Measurements from ENCODE around the gene MBNL1.

The MBNL1 gene

DNA sequence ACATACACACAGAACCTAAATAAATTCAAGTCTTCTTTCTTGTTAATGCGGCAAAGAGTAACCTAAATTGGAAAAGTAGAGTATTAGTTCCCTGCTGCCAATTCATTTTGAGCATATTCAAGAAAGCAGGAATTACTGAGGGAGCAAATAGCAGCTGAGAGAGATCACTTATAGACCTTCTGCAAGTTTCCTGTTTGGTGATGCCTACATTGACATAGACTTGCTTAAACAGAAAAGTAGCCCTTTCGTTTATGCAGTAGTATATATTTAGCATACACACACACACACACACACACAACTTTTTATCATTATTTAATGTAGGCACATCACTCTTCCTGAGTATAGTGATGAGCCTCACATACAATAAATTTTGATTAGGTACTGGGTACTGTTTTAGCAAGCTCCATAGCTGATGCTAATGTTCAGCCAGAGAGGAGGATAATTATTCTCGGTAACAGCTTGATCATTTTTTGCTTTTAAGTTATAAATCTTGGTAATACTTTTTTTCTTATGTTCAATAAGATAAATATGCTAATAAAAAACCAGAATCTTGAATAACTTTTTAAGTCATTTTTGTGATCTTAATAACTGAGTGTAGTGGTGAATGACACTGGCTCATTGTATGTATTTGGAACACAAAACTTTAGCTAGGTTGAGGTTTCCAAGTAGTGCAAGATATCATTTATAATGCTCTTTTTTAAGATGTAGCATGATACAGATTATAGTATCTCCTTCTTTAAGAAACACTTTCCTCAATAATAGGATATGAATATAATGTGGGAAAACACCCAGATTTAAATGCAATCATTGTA, 174.7 kb downstream of the MBNL1 start:
- DNase-seq (ENCODE audit: low read depth) = no peak
- in situ Hi-C loops (cut with HindIII; ENCODE audit: low sequenced_read_pairs) = no loop called here
- no peak overlapping the region for H3K4me3 ChIP-seq (ENCODE audit: low read depth, low read length)
- TF ChIP-seq, protein P1, sequence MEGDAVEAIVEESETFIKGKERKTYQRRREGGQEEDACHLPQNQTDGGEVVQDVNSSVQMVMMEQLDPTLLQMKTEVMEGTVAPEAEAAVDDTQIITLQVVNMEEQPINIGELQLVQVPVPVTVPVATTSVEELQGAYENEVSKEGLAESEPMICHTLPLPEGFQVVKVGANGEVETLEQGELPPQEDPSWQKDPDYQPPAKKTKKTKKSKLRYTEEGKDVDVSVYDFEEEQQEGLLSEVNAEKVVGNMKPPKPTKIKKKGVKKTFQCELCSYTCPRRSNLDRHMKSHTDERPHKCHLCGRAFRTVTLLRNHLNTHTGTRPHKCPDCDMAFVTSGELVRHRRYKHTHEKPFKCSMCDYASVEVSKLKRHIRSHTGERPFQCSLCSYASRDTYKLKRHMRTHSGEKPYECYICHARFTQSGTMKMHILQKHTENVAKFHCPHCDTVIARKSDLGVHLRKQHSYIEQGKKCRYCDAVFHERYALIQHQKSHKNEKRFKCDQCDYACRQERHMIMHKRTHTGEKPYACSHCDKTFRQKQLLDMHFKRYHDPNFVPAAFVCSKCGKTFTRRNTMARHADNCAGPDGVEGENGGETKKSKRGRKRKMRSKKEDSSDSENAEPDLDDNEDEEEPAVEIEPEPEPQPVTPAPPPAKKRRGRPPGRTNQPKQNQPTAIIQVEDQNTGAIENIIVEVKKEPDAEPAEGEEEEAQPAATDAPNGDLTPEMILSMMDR (IDR thresholded peaks at IDR 0.05; ENCODE audit: low read depth, low read length, missing control alignments) = no peak

GRCh38 chr3:152444029-152444641, 175.4 kb downstream of the MBNL1 start:
- in situ Hi-C loops (cut with HindIII; ENCODE audit: low sequenced_read_pairs) = no loop called here
- TF ChIP-seq, protein P1 (IDR thresholded peaks at IDR 0.05; ENCODE audit: low read depth, low read length, missing control alignments) = peak; percentile 36
- DNase-seq (ENCODE audit: low read depth) = peak; percentile 55
- H3K4me3 ChIP-seq (ENCODE audit: low read depth, low read length) = no peak overlapping the region

- in situ Hi-C loops (cut with HindIII; ENCODE audit: low sequenced_read_pairs) = no loop called here
- TF ChIP-seq, protein P1 (IDR thresholded peaks at IDR 0.05; ENCODE audit: low read depth, low read length, missing control alignments) = no peak
- H3K4me3 ChIP-seq (ENCODE audit: low read depth, low read length) = no peak overlapping the region
- DNase-seq (ENCODE audit: low read depth) = no peak
Observed at GRCh38 chr3:152445212-152445611, 176.5 kb downstream of the MBNL1 start.

DNA sequence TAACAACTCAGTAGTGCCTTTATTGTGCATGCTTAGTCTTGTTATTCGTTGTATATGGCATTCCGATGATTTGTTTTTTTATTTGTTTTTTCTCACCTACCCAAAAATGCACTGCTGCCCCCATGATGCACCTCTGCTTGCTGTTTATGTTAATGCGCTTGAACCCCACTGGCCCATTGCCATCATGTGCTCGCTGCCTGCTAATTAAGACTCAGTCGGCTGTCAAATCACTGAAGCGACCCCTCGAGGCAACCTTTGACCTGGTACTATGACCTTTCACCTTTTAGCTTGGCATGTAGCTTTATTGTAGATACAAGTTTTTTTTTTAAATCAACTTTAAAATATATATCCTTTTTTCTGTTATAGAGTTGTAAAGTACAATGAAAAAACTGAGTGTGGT, 177.8 kb downstream of the MBNL1 start:
- TF ChIP-seq, protein P1 (IDR thresholded peaks at IDR 0.05; ENCODE audit: low read depth, low read length, missing control alignments) = no peak
- no peak overlapping the region for H3K4me3 ChIP-seq (ENCODE audit: low read depth, low read length)
- in situ Hi-C loops (cut with HindIII; ENCODE audit: low sequenced_read_pairs) = no loop called here
- no peak for DNase-seq (ENCODE audit: low read depth)

DNA sequence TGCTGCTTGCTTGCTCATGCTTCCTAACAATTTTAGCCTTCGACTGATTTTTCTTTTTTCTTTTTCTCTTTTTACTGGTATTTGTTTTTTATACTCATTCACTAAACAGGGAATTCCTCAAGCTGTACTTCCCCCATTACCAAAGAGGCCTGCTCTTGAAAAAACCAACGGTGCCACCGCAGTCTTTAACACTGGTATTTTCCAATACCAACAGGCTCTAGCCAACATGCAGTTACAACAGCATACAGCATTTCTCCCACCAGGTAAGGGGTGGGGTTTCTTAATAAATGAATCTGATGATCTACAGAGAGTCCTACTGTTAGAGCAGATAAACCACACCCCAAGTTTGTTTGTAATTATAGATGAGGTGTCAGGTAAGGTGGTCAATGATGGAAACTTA, 178.8 kb downstream of the MBNL1 start:
- in situ Hi-C loops (cut with HindIII; ENCODE audit: low sequenced_read_pairs) = no loop called here
- DNase-seq (ENCODE audit: low read depth) = no peak
- TF ChIP-seq, protein P1 (IDR thresholded peaks at IDR 0.05; ENCODE audit: low read depth, low read length, missing control alignments) = no peak
- no peak overlapping the region for H3K4me3 ChIP-seq (ENCODE audit: low read depth, low read length)

- in situ Hi-C loops (cut with HindIII; ENCODE audit: low sequenced_read_pairs) = no loop called here
- TF ChIP-seq, protein P1 (IDR thresholded peaks at IDR 0.05; ENCODE audit: low read depth, low read length, missing control alignments) = no peak
- no peak overlapping the region for H3K4me3 ChIP-seq (ENCODE audit: low read depth, low read length)
- no peak for DNase-seq (ENCODE audit: low read depth)
Observed at GRCh38 chr3:152448091-152448490, 179.4 kb downstream of the MBNL1 start.
